Measurements from ENCODE around the gene GRK2. TPM values are rescaled to one million over a fixed set of nuclear protein-coding genes. Genes with fewer than 3 reads are reported as not detected.

The GRK2 gene
- total and polyA plus RNA-seq, 2 donors (not counting 1 experiment from before 2014, with no cell fraction given): 20.1 to 28.9 TPM

GRCh38 chr11:67283481-67283963, 17.2 kb downstream of the GRK2 start:
- peaks cover 43% of the 10 kb centered on the region for H3K36me3 ChIP-seq (ENCODE audit: control insufficient read depth, insufficient read depth, low read length)
- H3K4me3 ChIP-seq (replicated peaks in 1 of 4; ENCODE audit: control extremely low read depth in 1 of 4, insufficient read depth in 1 of 4, low read depth in 3 of 4, low read length in 4 of 4): no peak overlapping the region
- no peaks in the 10 kb centered on the region for H4K20me1 ChIP-seq (ENCODE audit: control insufficient read depth, extremely low read depth, insufficient read depth, low read length)
- no peaks in the 10 kb centered on the region for H3K27me3 ChIP-seq (ENCODE audit: control insufficient read depth, insufficient read depth, low read length)
- TF ChIP-seq EZH2 (IDR thresholded peaks at IDR 0.05; ENCODE audit: low read length, missing control alignments) (no peak), CTCF (conservative IDR thresholded peaks at IDR 0.05 in 1 of 2, IDR thresholded peaks at IDR 0.05 in 1 of 2; ENCODE audit: low read depth in 1 of 2, low read length in 2 of 2) (no peak)
- H3K79me2 ChIP-seq (ENCODE audit: control insufficient read depth, insufficient read depth, low read length): no peaks in the 10 kb centered on the region
- peaks cover 7% of the 10 kb centered on the region for H3K4me1 ChIP-seq (ENCODE audit: control insufficient read depth, extremely low read depth, insufficient read depth, low read length)
- H3K9me3 ChIP-seq (ENCODE audit: control insufficient read depth, insufficient read depth, low read depth, low read length): no peaks in the 10 kb centered on the region
- H3K4me2 ChIP-seq (ENCODE audit: extremely low read depth, insufficient read depth, low read length): no peak overlapping the region
- H3K27ac ChIP-seq (ENCODE audit: insufficient read depth, low read length): no peak overlapping the region
- no peak for DNase-seq (ENCODE audit: low read depth in 2 of 2)
- no peak overlapping the region for H2AFZ ChIP-seq (ENCODE audit: low read length)
- no peak overlapping the region for H3K9ac ChIP-seq (ENCODE audit: insufficient read depth, low read length)

GRCh38 chr11:67284811-67285540, 18.7 kb downstream of the GRK2 start:
- no peak for TF ChIP-seq CTCF (conservative IDR thresholded peaks at IDR 0.05 in 1 of 2, IDR thresholded peaks at IDR 0.05 in 1 of 2; ENCODE audit: low read depth in 1 of 2, low read length in 2 of 2)
- no peak for TF ChIP-seq EZH2 (IDR thresholded peaks at IDR 0.05; ENCODE audit: low read length, missing control alignments)
- Histone ChIP-seq H3K79me2 (ENCODE audit: control insufficient read depth, insufficient read depth, low read length) (peaks cover 5% of the 10 kb centered on the region), H2AFZ (ENCODE audit: low read length) (no peak overlapping the region), H3K27me3 (ENCODE audit: control insufficient read depth, insufficient read depth, low read length) (no peaks in the 10 kb centered on the region), H3K27ac (ENCODE audit: insufficient read depth, low read length) (no peak overlapping the region), H3K4me1 (ENCODE audit: control insufficient read depth, extremely low read depth, insufficient read depth, low read length) (peaks cover 7% of the 10 kb centered on the region), H3K4me2 (ENCODE audit: extremely low read depth, insufficient read depth, low read length) (no peak overlapping the region), H3K9me3 (ENCODE audit: control insufficient read depth, insufficient read depth, low read depth, low read length) (no peaks in the 10 kb centered on the region), H3K36me3 (ENCODE audit: control insufficient read depth, insufficient read depth, low read length) (peaks cover 37% of the 10 kb centered on the region), H3K9ac (ENCODE audit: insufficient read depth, low read length) (no peak overlapping the region), H3K4me3 (replicated peaks in 1 of 4; ENCODE audit: control extremely low read depth in 1 of 4, insufficient read depth in 1 of 4, low read depth in 3 of 4, low read length in 4 of 4) (no peak overlapping the region), H4K20me1 (ENCODE audit: control insufficient read depth, extremely low read depth, insufficient read depth, low read length) (no peaks in the 10 kb centered on the region)
- DNase-seq (ENCODE audit: low read depth in 2 of 2): no peak

GRCh38 chr11:67285541-67286498, 19.5 kb downstream of the GRK2 start:
- TF ChIP-seq CTCF (conservative IDR thresholded peaks at IDR 0.05 in 1 of 2, IDR thresholded peaks at IDR 0.05 in 1 of 2; ENCODE audit: low read depth in 1 of 2, low read length in 2 of 2) (no peak), EZH2 (IDR thresholded peaks at IDR 0.05; ENCODE audit: low read length, missing control alignments) (no peak)
- no peaks in the 10 kb centered on the region for H3K9me3 ChIP-seq (ENCODE audit: control insufficient read depth, insufficient read depth, low read depth, low read length)
- peaks cover 38% of the 10 kb centered on the region for H3K36me3 ChIP-seq (ENCODE audit: control insufficient read depth, insufficient read depth, low read length)

More at GRCh38 chr11:67285541-67286498, 19.5 kb downstream of the GRK2 start:
- H4K20me1 ChIP-seq (ENCODE audit: control insufficient read depth, extremely low read depth, insufficient read depth, low read length): no peaks in the 10 kb centered on the region
- H3K4me1 ChIP-seq (ENCODE audit: control insufficient read depth, extremely low read depth, insufficient read depth, low read length): peaks cover 13% of the 10 kb centered on the region
- H3K4me3 ChIP-seq (replicated peaks in 1 of 4; ENCODE audit: control extremely low read depth in 1 of 4, insufficient read depth in 1 of 4, low read depth in 3 of 4, low read length in 4 of 4): no peak overlapping the region
- no peaks in the 10 kb centered on the region for H3K27me3 ChIP-seq (ENCODE audit: control insufficient read depth, insufficient read depth, low read length)
- no peak for DNase-seq (ENCODE audit: low read depth in 2 of 2)
- H3K4me2 ChIP-seq (ENCODE audit: extremely low read depth, insufficient read depth, low read length): no peak overlapping the region
- H2AFZ ChIP-seq (ENCODE audit: low read length): no peak overlapping the region
- peaks cover 13% of the 10 kb centered on the region for H3K79me2 ChIP-seq (ENCODE audit: control insufficient read depth, insufficient read depth, low read length)
- H3K27ac ChIP-seq (ENCODE audit: insufficient read depth, low read length): no peak overlapping the region
- H3K9ac ChIP-seq (ENCODE audit: insufficient read depth, low read length): no peak overlapping the region
